NCI-H345 (cell line): Measurements from ENCODE around the gene KLHL22.
"Not testable (repeated sequence)": the region's sequence is repeated elsewhere in the genome, so short reads cannot be mapped to it uniquely, and the experiment has no call there.

Experiments used
- DNase-seq: peaks from one replicate; lab custom pipeline; 2025; lab: John Stamatoyannopoulos, UW

The KLHL22 gene

GRCh38 chr22:20469110-20469868 is 26.3 kb downstream of the KLHL22 start:
- no peak for DNase-seq

- DNase-seq = no peak
Observed at GRCh38 chr22:20466659-20467379, 28.8 kb downstream of the KLHL22 start.

- DNase-seq = no peak
Observed at GRCh38 chr22:20465759-20466077, 29.9 kb downstream of the KLHL22 start.

GRCh38 chr22:20464912-20465758 is 30.5 kb downstream of the KLHL22 start:
- DNase-seq = no peak

GRCh38 chr22:20464096-20464614 is 31.4 kb downstream of the KLHL22 start:
- DNase-seq = no peak

GRCh38 chr22:20463324-20464095 is 32.1 kb downstream of the KLHL22 start:
- no peak for DNase-seq

- no peak for DNase-seq
Observed at GRCh38 chr22:20459862-20460261, 35.7 kb downstream of the KLHL22 start.

GRCh38 chr22:20459152-20459542 is 36.4 kb downstream of the KLHL22 start:
- no peak for DNase-seq

- DNase-seq = no peak
Observed at GRCh38 chr22:20458530-20459151, 37.0 kb downstream of the KLHL22 start.

- no peak for DNase-seq
Observed at GRCh38 chr22:20457506-20458240, 37.9 kb downstream of the KLHL22 start.

- DNase-seq = no peak
Observed at GRCh38 chr22:20456722-20457076, 38.9 kb downstream of the KLHL22 start.

- peak; percentile 66 for DNase-seq
Observed at GRCh38 chr22:20456064-20456721, 39.4 kb downstream of the KLHL22 start.

GRCh38 chr22:20455709-20456063 is 39.9 kb downstream of the KLHL22 start:
- DNase-seq = no peak

- no peak for DNase-seq
Observed at GRCh38 chr22:20453222-20453621, 42.4 kb downstream of the KLHL22 start.

GRCh38 chr22:20451920-20452319 is 43.7 kb downstream of the KLHL22 start:
- DNase-seq = no peak

- DNase-seq = not testable (repeated sequence)
Observed at GRCh38 chr22:20451129-20451778, 44.3 kb downstream of the KLHL22 start.

GRCh38 chr22:20450551-20450906 is 45.1 kb downstream of the KLHL22 start:
- no peak for DNase-seq

GRCh38 chr22:20449819-20450550 is 45.6 kb downstream of the KLHL22 start:
- no peak for DNase-seq

GRCh38 chr22:20448630-20449029 is 47.0 kb downstream of the KLHL22 start:
- DNase-seq = no peak
